Liver (tissue), 9 donors: ENCODE data around the gene NEK11. TPM values are rescaled to one million over a fixed set of nuclear protein-coding genes. Genes with fewer than 3 reads are reported as not detected.

ENCODE experiments used
- DNase-seq: peaks from one replicate; pipeline ENCODE4 v3.0.0-alpha.2; 2017; ENCODE audit warnings: low spot score
- H3K27ac ChIP-seq, 2 donors: one replicate each; pipeline ENCODE4 v1.7.0; 2013; ENCODE audit warnings: inconsistent platforms in 2 of 2, low read length in 2 of 2, control low read depth in 1 of 2, low read depth in 1 of 2, mild to moderate bottlenecking in 1 of 2
- H3K27me3 ChIP-seq, 4 donors: one replicate each; pipeline versions ENCODE4 v1.6.1 to v1.7.0; 2013; ENCODE audit warnings: low read length in 3 of 4, inconsistent platforms in 1 of 4, mild to moderate bottlenecking in 1 of 4, moderate library complexity in 1 of 4; ENCODE audit not compliant: control insufficient read depth in 4 of 4, insufficient read depth in 4 of 4
- H3K36me3 ChIP-seq, 4 donors: one replicate each; pipeline versions ENCODE4 v1.6.1 to v1.7.0; 2013; ENCODE audit warnings: low read length in 3 of 4, mild to moderate bottlenecking in 3 of 4, low read depth in 1 of 4, moderate library complexity in 1 of 4; ENCODE audit not compliant: control insufficient read depth in 4 of 4, insufficient read depth in 3 of 4
- H3K4me1 ChIP-seq, 4 donors: one replicate each; pipeline versions ENCODE4 v1.6.1 to v1.7.0; 2013; ENCODE audit warnings: low read length in 3 of 4, mild to moderate bottlenecking in 3 of 4, moderate library complexity in 1 of 4; ENCODE audit not compliant: control insufficient read depth in 4 of 4, insufficient read depth in 4 of 4
- H3K4me3 ChIP-seq, 3 donors: one replicate each; pipeline versions ENCODE4 v1.6.1 to v1.7.0; 2013; ENCODE audit warnings: low read length in 3 of 3, control low read depth in 1 of 3, low read depth in 1 of 3, mild to moderate bottlenecking in 1 of 3
- H3K9ac ChIP-seq, 2 donors: one replicate each; pipeline ENCODE4 v1.7.0; 2013; ENCODE audit warnings: low read length in 2 of 2, mild to moderate bottlenecking in 2 of 2, moderate library complexity in 2 of 2, control low read depth in 1 of 2, low read depth in 1 of 2
- H3K9me3 ChIP-seq, 4 donors: one replicate each; pipeline versions ENCODE4 v1.6.1 to v1.7.0; 2013; ENCODE audit warnings: low read length in 3 of 4; ENCODE audit not compliant: control insufficient read depth in 4 of 4
- EGR1 ChIP-seq, 2 donors: IDR thresholded peaks; 2 replicates each; pipeline ENCODE4 v1.6.1; 2016 to 2018; ENCODE audit warnings: antibody characterized with exemption in 2 of 2, low read depth in 2 of 2
- FOXA1 ChIP-seq: IDR thresholded peaks from 2 replicates; pipeline ENCODE4 v1.6.1; 2016; ENCODE audit warnings: antibody characterized with exemption
- GABPA ChIP-seq, 2 donors: IDR thresholded peaks in 1 of 2; conservative IDR thresholded peaks in 1 of 2; 2 replicates each; pipeline ENCODE4 v1.6.1; 2016; ENCODE audit warnings: antibody characterized with exemption in 2 of 2, mild to moderate bottlenecking in 1 of 2, moderate library complexity in 1 of 2
- HNF4A ChIP-seq, 2 donors: conservative IDR thresholded peaks; 2 replicates each; pipeline ENCODE4 v1.6.1; 2016; ENCODE audit warnings: antibody characterized with exemption in 2 of 2, mild to moderate bottlenecking in 2 of 2
- RAD21 ChIP-seq, 2 donors: IDR thresholded peaks; 2 replicates each; pipeline ENCODE4 v1.6.1; 2016; ENCODE audit warnings: antibody characterized with exemption in 2 of 2, mild to moderate bottlenecking in 2 of 2
- REST ChIP-seq: IDR thresholded peaks from 2 replicates; pipeline ENCODE4 v1.6.1; 2016; ENCODE audit warnings: antibody characterized with exemption, mild to moderate bottlenecking
- RXRA ChIP-seq, 2 donors: IDR thresholded peaks; 2 replicates each; pipeline ENCODE4 v1.6.1; 2017 to 2018; ENCODE audit warnings: antibody characterized with exemption in 2 of 2, mild to moderate bottlenecking in 1 of 2
- SP1 ChIP-seq: IDR thresholded peaks from 2 replicates; pipeline ENCODE4 v1.6.1; 2018; ENCODE audit warnings: antibody characterized with exemption, mild to moderate bottlenecking
- TAF1 ChIP-seq: conservative IDR thresholded peaks from 2 replicates; pipeline ENCODE4 v1.6.1; 2016; ENCODE audit warnings: antibody characterized with exemption, mild to moderate bottlenecking
- YY1 ChIP-seq: IDR thresholded peaks from 2 replicates; pipeline ENCODE4 v1.6.1; 2016; ENCODE audit warnings: antibody characterized with exemption, mild to moderate bottlenecking
- WGBS: extraction: QIAGEN DNeasy Blood & Tissue Kit; methylation state at CpG from one replicate; pipeline ENCODE4 v1.1.7; 2013; 5-methylcytosine and 5-hydroxymethylcytosine counted together
- polyA plus RNA-seq, 2 donors: library from polyadenylated mRNA; stranded (reverse) in 1 of 2; unstranded in 1 of 2; fragments of 200-250 nt in 1 of 2; fragments of >200 nt in 1 of 2; fragmentation: Nextera tagmentation in 1 of 2; extraction: Ambion mirVana in 1 of 2; gene quantifications; one replicate each; pipeline versions ENCODE4 v1.2.1 to v1.2.3, GENCODE V29; 2013 to 2015
- total RNA-seq, 2 donors: library from RNA; depleted of rRNA; stranded (reverse); fragments of >200 nt; gene quantifications; one replicate each; pipeline ENCODE4 v1.2.3, GENCODE V29; 2014
- donor health status: healthy.
- donor health status: healthy.
- donor health status: healthy.
- donor health status: healthy.
- donor health status: healthy.

Gene NEK11
- total and polyA plus RNA-seq, 4 donors: 0.35 to 0.92 (median 0.69) TPM

GRCh38 chr3:131393051-131393450, 366.4 kb downstream of the NEK11 start:
- Histone ChIP-seq H3K27me3 (no peaks in the 10 kb centered on the region), H3K4me1 (peaks cover 0 to 3% (median 0%) of the 10 kb centered on the region in 4 donors), H3K9ac (no peak overlapping the region), H3K4me3 (no peak overlapping the region), H3K36me3 (no peaks in the 10 kb centered on the region), H3K27ac (no peak overlapping the region), H3K9me3 (peaks cover 0 to 4% (median 0%) of the 10 kb centered on the region in 4 donors)
- 83% methylated on average over 6 of the region's 6 CpGs for WGBS
- DNase-seq: no peak
- TF ChIP-seq REST (no peak), GABPA (IDR thresholded peaks at IDR 0.05 in 1 of 2, conservative IDR thresholded peaks at IDR 0.05 in 1 of 2) (no peak), RAD21 (IDR thresholded peaks at IDR 0.05) (no peak), YY1 (no peak), FOXA1 (no peak), RXRA (IDR thresholded peaks at IDR 0.05) (no peak)

GRCh38 chr3:131393868-131394267, 367.2 kb downstream of the NEK11 start:
- Histone ChIP-seq H3K36me3 (no peaks in the 10 kb centered on the region), H3K4me1 (peaks cover 0 to 3% (median 0%) of the 10 kb centered on the region in 4 donors), H3K9me3 (peaks cover 0 to 4% (median 0%) of the 10 kb centered on the region in 4 donors), H3K9ac (no peak overlapping the region), H3K4me3 (no peak overlapping the region), H3K27me3 (no peaks in the 10 kb centered on the region), H3K27ac (no peak overlapping the region)
- TF ChIP-seq SP1: no peak
- no peak for DNase-seq
- 90% methylated on average over 4 of the region's 4 CpGs for WGBS

DNA sequence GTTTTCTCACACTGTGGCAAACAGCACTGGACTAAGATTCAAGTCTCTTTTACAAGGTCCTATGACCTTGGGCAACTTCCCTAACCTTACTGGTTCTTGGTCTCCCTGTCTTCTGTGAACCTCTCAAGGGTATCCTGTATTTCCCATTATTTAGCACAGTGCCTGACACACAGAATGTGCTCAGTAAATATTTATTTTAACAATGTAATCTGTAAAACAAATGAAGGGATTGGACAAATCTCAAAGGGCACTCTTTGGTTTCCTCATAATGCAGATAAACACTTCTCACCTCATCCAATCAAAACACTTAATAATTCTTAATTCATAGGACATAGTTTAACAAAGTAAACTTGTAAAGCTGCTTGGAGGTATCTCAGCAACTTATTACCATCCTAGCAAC, 367.7 kb downstream of the NEK11 start:
- Histone ChIP-seq H3K9ac (no peak overlapping the region), H3K4me1 (peaks cover 0 to 3% (median 0%) of the 10 kb centered on the region in 4 donors), H3K27me3 (no peaks in the 10 kb centered on the region), H3K4me3 (no peak overlapping the region), H3K36me3 (no peaks in the 10 kb centered on the region), H3K27ac (no peak overlapping the region), H3K9me3 (peaks cover 0 to 4% (median 0%) of the 10 kb centered on the region in 4 donors)
- no peak for DNase-seq
- TF ChIP-seq YY1 (no peak), HNF4A (conservative IDR thresholded peaks at IDR 0.05) (peak; percentile 34 to 46), EGR1 (IDR thresholded peaks at IDR 0.05; ENCODE audit: low read depth in 2 of 2) (no peak), SP1 (peak; percentile 19)

DNA sequence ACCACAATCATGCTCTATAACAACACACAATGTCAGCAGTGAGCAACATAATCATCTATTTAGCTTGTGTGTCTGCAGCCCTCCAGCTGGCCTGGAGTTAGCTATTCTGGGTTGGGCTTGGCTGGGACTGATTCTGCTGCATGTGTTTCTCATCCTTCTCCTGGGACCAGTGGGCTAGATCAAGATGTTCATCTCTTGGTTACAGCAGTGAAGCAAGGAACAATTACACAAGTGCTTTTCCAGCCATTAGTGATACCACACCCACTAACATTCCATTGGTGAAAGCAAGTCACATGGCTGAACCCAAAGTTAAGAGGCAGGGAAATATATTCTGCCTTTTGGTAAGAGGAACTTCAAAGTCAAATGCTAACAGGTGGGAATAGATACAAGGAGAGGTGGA, 369.5 kb downstream of the NEK11 start:
- Histone ChIP-seq H3K4me3 (no peak overlapping the region), H3K27me3 (no peaks in the 10 kb centered on the region), H3K4me1 (peaks cover 0 to 3% (median 0%) of the 10 kb centered on the region in 4 donors), H3K9ac (no peak overlapping the region), H3K27ac (no peak overlapping the region), H3K36me3 (no peaks in the 10 kb centered on the region), H3K9me3 (peaks cover 0 to 4% (median 0%) of the 10 kb centered on the region in 4 donors)
- DNase-seq: no peak
- no peak for TF ChIP-seq TAF1
- TF ChIP-seq FOXA1: no peak
